OCI-LY1 (cell line): ENCODE results near the gene SLC36A2.

Experiments used
- H2AFZ ChIP-seq: fragments of 200-600 bp; sonication (generic), shearing (Covaris generic); 2 replicates; pipeline ENCODE4 v1.6.0; 2014; ENCODE audit warnings: antibody characterized with exemption, mild to moderate bottlenecking, low read length
- H3F3A ChIP-seq: fragments of 200-600 bp; sonication (generic), shearing (Covaris generic); 2 replicates; pipeline ENCODE4 v1.6.0; 2014; ENCODE audit warnings: mild to moderate bottlenecking, antibody characterized with exemption, low read length, moderate library complexity; ENCODE audit not compliant: insufficient read depth
- H3K27ac ChIP-seq: fragments of 200-600 bp; sonication (generic); 2 replicates; pipeline ENCODE4 v1.5.1; 2014; ENCODE audit warnings: low read length, mixed run types, mild to moderate bottlenecking, low read depth; ENCODE audit not compliant: poor library complexity, severe bottlenecking
- H3K27me3 ChIP-seq: fragments of 200-600 bp; sonication (generic); 2 replicates; pipeline ENCODE4 v1.6.0; 2014; ENCODE audit warnings: antibody characterized with exemption, mild to moderate bottlenecking, low read length, moderate library complexity; ENCODE audit not compliant: insufficient read depth
- H3K36me3 ChIP-seq: fragments of 200-600 bp; sonication (generic); 2 replicates; pipeline ENCODE4 v1.6.1; 2014; ENCODE audit warnings: mild to moderate bottlenecking, antibody characterized with exemption, low read length, moderate library complexity, mixed read lengths; ENCODE audit not compliant: insufficient read depth
- H3K4me1 ChIP-seq: fragments of 200-600 bp; sonication (generic); 2 replicates; pipeline ENCODE4 v1.5.1; 2014; ENCODE audit warnings: mild to moderate bottlenecking, low read length, moderate library complexity; ENCODE audit not compliant: insufficient read depth, severe bottlenecking
- H3K4me2 ChIP-seq: fragments of 200-600 bp; sonication (generic), shearing (Covaris generic); 2 replicates; pipeline ENCODE4 v1.6.1; 2014; ENCODE audit warnings: low read length
- H3K4me3 ChIP-seq: fragments of 200-600 bp; sonication (generic); 2 replicates; pipeline ENCODE4 v1.5.1; 2014; ENCODE audit warnings: low read length, low read depth, mild to moderate bottlenecking, mixed read lengths; ENCODE audit not compliant: poor library complexity, severe bottlenecking
- H3K79me2 ChIP-seq: fragments of 200-600 bp; shearing (Covaris generic); 2 replicates; pipeline ENCODE4 v1.6.1; 2016; ENCODE audit warnings: mixed run types, low read length, mixed read lengths; ENCODE audit not compliant: insufficient read depth
- H3K9ac ChIP-seq: fragments of 200-600 bp; sonication (generic), shearing (Covaris generic); 2 replicates; pipeline ENCODE4 v1.6.1; 2014; ENCODE audit warnings: mild to moderate bottlenecking, low read length, mixed read lengths
- H3K9me2 ChIP-seq: fragments of 200-600 bp; sonication (generic), shearing (Covaris generic); 2 replicates; pipeline ENCODE4 v1.6.1; 2014; ENCODE audit warnings: low read depth, mild to moderate bottlenecking, low read length, mixed read lengths
- H3K9me3 ChIP-seq: fragments of 200-600 bp; shearing (Covaris generic); 2 replicates; pipeline ENCODE4 v1.6.1; 2014; ENCODE audit warnings: low read length, mixed read lengths
- H4K20me1 ChIP-seq: fragments of 200-600 bp; sonication (generic), shearing (Covaris generic); 2 replicates; pipeline ENCODE4 v1.6.0; 2016; ENCODE audit warnings: mild to moderate bottlenecking, low read length; ENCODE audit not compliant: insufficient read depth
- CTCF ChIP-seq: fragments of 200-600 bp; sonication (generic), shearing (Covaris generic); IDR thresholded peaks from 2 replicates; pipeline ENCODE4 v1.5.1; 2017; ENCODE audit warnings: mild to moderate bottlenecking, antibody characterized with exemption, low read length, moderate library complexity, mixed read lengths
- EZH2 ChIP-seq: fragments of 200-600 bp; sonication (generic), shearing (Covaris generic); IDR thresholded peaks from 2 replicates; pipeline ENCODE4 v1.8.0; 2017; ENCODE audit warnings: borderline replicate concordance, mixed run types, mild to moderate bottlenecking, antibody characterized with exemption, low read length, moderate library complexity, mixed read lengths

The SLC36A2 gene

DNA sequence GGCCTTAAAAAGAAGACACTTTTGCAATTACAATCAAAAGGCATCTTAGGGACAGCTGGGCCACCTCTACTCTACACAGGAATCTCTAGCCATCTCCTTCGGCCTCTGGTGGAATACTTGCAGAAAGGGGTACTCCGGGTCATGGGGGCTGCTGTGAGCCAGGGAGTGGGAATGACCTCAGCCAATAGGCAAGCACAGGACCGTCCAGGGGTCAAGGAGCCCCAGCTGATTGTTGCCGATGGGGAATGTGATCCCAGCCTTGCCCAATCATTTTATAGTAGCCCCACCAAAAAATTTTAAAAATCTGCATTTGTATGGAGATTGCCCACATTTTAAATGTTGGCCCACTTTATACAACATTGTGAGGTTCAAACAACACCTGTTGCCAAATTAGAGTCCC is 26.9 kb downstream of the SLC36A2 start:
- no peak overlapping the region for H2AFZ ChIP-seq
- H3K79me2 ChIP-seq, result no peaks in the 10 kb centered on the region
- H3K4me2 ChIP-seq, result no peak overlapping the region
- no peak for TF ChIP-seq EZH2
- TF ChIP-seq CTCF, result no peak
- no peaks in the 10 kb centered on the region for H3K9me3 ChIP-seq
- no peak overlapping the region for H3K4me3 ChIP-seq
- no peak overlapping the region for H3K9ac ChIP-seq
- H3K4me1 ChIP-seq, result no peaks in the 10 kb centered on the region
- peaks cover 4% of the 10 kb centered on the region; the same call in 1 of the 2 replicates for H3K27me3 ChIP-seq
- no peaks in the 10 kb centered on the region for H3F3A ChIP-seq
- no peak overlapping the region for H3K27ac ChIP-seq
- no peaks in the 10 kb centered on the region for H4K20me1 ChIP-seq
- no peaks in the 10 kb centered on the region for H3K36me3 ChIP-seq
- H3K9me2 ChIP-seq, result no peaks in the 10 kb centered on the region

- no peak overlapping the region for H3K9ac ChIP-seq
- H3F3A ChIP-seq, result no peaks in the 10 kb centered on the region
- H3K4me3 ChIP-seq, result no peak overlapping the region
- no peaks in the 10 kb centered on the region for H4K20me1 ChIP-seq
- no peak overlapping the region for H3K27ac ChIP-seq
- no peaks in the 10 kb centered on the region for H3K79me2 ChIP-seq
- TF ChIP-seq EZH2 (no peak), CTCF (no peak; the same call in 1 of the 2 replicates)
- H2AFZ ChIP-seq, result no peak overlapping the region
- H3K9me2 ChIP-seq, result no peaks in the 10 kb centered on the region
- H3K4me2 ChIP-seq, result no peak overlapping the region
- no peaks in the 10 kb centered on the region for H3K9me3 ChIP-seq
- H3K27me3 ChIP-seq, result peaks cover 4% of the 10 kb centered on the region; the same call in 1 of the 2 replicates
- no peaks in the 10 kb centered on the region for H3K36me3 ChIP-seq
- no peaks in the 10 kb centered on the region for H3K4me1 ChIP-seq
These were observed 28.3 kb downstream of the SLC36A2 start for GRCh38 chr5:151318850-151319732.

DNA sequence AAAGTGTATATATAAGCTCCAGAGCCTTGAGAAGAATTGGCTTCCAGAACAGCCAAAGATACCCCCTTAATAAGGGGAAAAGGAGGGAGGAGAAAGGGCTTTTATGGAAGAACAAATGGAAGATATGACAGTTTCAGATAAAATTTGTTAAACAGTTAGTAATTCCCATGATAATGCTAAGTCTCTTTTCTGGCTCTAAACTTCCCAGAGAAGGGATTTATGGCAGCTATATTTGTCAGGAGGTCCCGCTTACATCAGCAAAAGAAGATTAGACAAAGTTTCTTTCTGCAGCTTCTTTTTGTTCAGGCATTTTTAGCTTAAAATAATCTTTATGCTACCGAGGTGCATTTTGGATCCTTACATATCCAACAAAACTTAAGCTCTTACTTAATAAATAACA is 29.5 kb downstream of the SLC36A2 start:
- no peaks in the 10 kb centered on the region for H3F3A ChIP-seq
- no peak overlapping the region for H3K4me3 ChIP-seq
- no peaks in the 10 kb centered on the region for H3K4me1 ChIP-seq
- H3K79me2 ChIP-seq, result no peaks in the 10 kb centered on the region
- H3K9me3 ChIP-seq, result no peaks in the 10 kb centered on the region
- H3K27ac ChIP-seq, result no peak overlapping the region
- H4K20me1 ChIP-seq, result no peaks in the 10 kb centered on the region
- no peaks in the 10 kb centered on the region for H3K27me3 ChIP-seq
- H3K9me2 ChIP-seq, result no peaks in the 10 kb centered on the region
- no peak overlapping the region for H3K9ac ChIP-seq
- no peaks in the 10 kb centered on the region for H3K36me3 ChIP-seq
- no peak overlapping the region for H2AFZ ChIP-seq
- TF ChIP-seq CTCF (no peak), EZH2 (no peak)
- H3K4me2 ChIP-seq, result no peak overlapping the region
